Measurements from ENCODE around the gene AMZ1.

- TF ChIP-seq, protein P1, sequence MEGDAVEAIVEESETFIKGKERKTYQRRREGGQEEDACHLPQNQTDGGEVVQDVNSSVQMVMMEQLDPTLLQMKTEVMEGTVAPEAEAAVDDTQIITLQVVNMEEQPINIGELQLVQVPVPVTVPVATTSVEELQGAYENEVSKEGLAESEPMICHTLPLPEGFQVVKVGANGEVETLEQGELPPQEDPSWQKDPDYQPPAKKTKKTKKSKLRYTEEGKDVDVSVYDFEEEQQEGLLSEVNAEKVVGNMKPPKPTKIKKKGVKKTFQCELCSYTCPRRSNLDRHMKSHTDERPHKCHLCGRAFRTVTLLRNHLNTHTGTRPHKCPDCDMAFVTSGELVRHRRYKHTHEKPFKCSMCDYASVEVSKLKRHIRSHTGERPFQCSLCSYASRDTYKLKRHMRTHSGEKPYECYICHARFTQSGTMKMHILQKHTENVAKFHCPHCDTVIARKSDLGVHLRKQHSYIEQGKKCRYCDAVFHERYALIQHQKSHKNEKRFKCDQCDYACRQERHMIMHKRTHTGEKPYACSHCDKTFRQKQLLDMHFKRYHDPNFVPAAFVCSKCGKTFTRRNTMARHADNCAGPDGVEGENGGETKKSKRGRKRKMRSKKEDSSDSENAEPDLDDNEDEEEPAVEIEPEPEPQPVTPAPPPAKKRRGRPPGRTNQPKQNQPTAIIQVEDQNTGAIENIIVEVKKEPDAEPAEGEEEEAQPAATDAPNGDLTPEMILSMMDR (IDR thresholded peaks at IDR 0.05 in 8 of 11, conservative IDR thresholded peaks at IDR 0.05 in 3 of 11), result no peak
- TF ChIP-seq POLR2AphosphoS5 (IDR thresholded peaks at IDR 0.05) (no peak), POLR2A (IDR thresholded peaks at IDR 0.05) (no peak)
Observed at GRCh38 chr7:2725178-2726105, 37.4 kb downstream of the AMZ1 start.

Measured in spleen (tissue), 7 donors.